Measurements from ENCODE around the gene KCNMA1. TPM values are rescaled to one million over a fixed set of nuclear protein-coding genes. Genes with fewer than 3 reads are reported as not detected.

Gene KCNMA1
- total RNA-seq, 1 donor from 2014 or later, result 20.6 TPM

GRCh38 chr10:77309509-77309908, 328.1 kb downstream of the KCNMA1 start:
- no peak for DNase-seq (ENCODE audit: low spot score)

GRCh38 chr10:77309092-77309491, 328.5 kb downstream of the KCNMA1 start:
- no peak for DNase-seq (ENCODE audit: low spot score)

- DNase-seq (ENCODE audit: low spot score), result no peak
Measured at GRCh38 chr10:77308084-77308732, 329.4 kb downstream of the KCNMA1 start.

- no peak for DNase-seq (ENCODE audit: low spot score)
Measured at GRCh38 chr10:77306666-77307065, 330.9 kb downstream of the KCNMA1 start.

GRCh38 chr10:77305650-77306632, 331.7 kb downstream of the KCNMA1 start:
- no peak for DNase-seq (ENCODE audit: low spot score)

GRCh38 chr10:77304192-77304591, 333.4 kb downstream of the KCNMA1 start:
- no peak for DNase-seq (ENCODE audit: low spot score)

GRCh38 chr10:77301305-77301730, 336.3 kb downstream of the KCNMA1 start:
- DNase-seq (ENCODE audit: low spot score), result no peak

GRCh38 chr10:77300682-77301302, 336.8 kb downstream of the KCNMA1 start:
- no peak for DNase-seq (ENCODE audit: low spot score)

- DNase-seq (ENCODE audit: low spot score), result no peak
Measured at GRCh38 chr10:77299320-77299719, 338.3 kb downstream of the KCNMA1 start.

GRCh38 chr10:77297393-77297739, 340.2 kb downstream of the KCNMA1 start:
- DNase-seq (ENCODE audit: low spot score), result no peak

- no peak for DNase-seq (ENCODE audit: low spot score)
Measured at GRCh38 chr10:77296534-77297392, 340.8 kb downstream of the KCNMA1 start.

GRCh38 chr10:77293773-77294172, 343.8 kb downstream of the KCNMA1 start:
- DNase-seq (ENCODE audit: low spot score), result no peak

GRCh38 chr10:77293347-77293746, 344.3 kb downstream of the KCNMA1 start:
- DNase-seq (ENCODE audit: low spot score), result no peak

- DNase-seq (ENCODE audit: low spot score), result no peak
Measured at GRCh38 chr10:77291596-77292505, 345.8 kb downstream of the KCNMA1 start.

- DNase-seq (ENCODE audit: low spot score), result no peak
Measured at GRCh38 chr10:77290528-77291155, 347.0 kb downstream of the KCNMA1 start.

- DNase-seq (ENCODE audit: low spot score), result no peak
Measured at GRCh38 chr10:77289790-77290189, 347.8 kb downstream of the KCNMA1 start.

- no peak for DNase-seq (ENCODE audit: low spot score)
Measured at GRCh38 chr10:77289027-77289501, 348.5 kb downstream of the KCNMA1 start.

- DNase-seq (ENCODE audit: low spot score), result no peak
Measured at GRCh38 chr10:77287647-77288120, 349.9 kb downstream of the KCNMA1 start.

Measured in mesenteric fat pad (tissue), 1 donor.